Fibroblast of skin of left quadriceps (primary cell): ENCODE measurements around the gene SLC24A3.

ENCODE experiments used
- DNase-seq, 2 experiments: peaks; one replicate each; pipeline ENCODE4 v3.0.0-alpha.2; 2013; ENCODE audit warnings: low read depth in 2 of 2

Gene SLC24A3

GRCh38 chr20:19212469-19212815 is at the start of gene SLC24A3:
Gene SLC24A3 (plus strand): TSS chr20:19212642.
- no peak for DNase-seq

- no peak for DNase-seq
Measured at GRCh38 chr20:19170148-19170547, 42.3 kb upstream of the SLC24A3 start.

GRCh38 chr20:19172637-19173036 is 39.8 kb upstream of the SLC24A3 start:
- DNase-seq = no peak

- no peak for DNase-seq
Measured at GRCh38 chr20:19176470-19177052, 35.9 kb upstream of the SLC24A3 start.

DNA sequence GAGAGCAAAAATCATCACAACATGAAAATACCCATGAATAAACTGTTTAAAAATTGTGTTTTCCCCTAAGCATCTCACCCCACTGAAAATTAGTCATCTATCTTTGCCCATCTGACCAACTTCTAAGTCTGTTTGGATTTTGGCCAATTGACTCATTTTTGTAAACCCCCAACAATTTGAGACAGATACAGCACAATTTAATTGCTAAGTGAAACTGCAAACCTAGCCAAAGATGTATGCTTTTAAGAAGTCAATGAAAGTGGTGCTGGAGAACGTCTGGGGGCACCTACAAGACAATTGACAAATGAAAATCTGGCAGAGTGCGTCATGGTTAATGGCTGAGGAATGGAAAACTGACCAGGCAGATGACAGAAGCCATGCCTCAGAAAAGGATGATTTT is 30.9 kb upstream of the SLC24A3 start:
- no peak for DNase-seq

- DNase-seq = no peak
Measured at GRCh38 chr20:19185083-19185482, 27.4 kb upstream of the SLC24A3 start.

GRCh38 chr20:19193349-19193748 is 19.1 kb upstream of the SLC24A3 start:
- no peak for DNase-seq

DNA sequence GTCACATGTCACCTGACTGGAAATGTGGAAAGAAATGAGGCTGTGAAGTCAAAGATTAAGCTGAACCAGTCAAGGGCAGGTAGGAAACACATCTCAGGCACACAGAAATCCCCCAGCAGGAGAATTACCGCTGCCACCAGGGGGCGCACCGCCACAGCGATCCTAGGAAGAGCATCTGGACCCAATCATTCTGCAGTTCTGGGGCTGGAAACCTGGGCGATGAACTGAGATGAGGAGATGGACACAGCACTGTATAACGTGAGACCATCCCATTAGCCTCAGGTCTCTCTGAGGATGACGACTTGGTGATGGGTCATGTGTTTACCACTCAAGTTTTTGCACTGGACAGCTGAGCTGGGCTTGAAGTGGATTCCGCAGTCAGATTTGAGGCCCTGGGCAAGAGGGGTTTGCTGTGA is 6.5 kb upstream of the SLC24A3 start:
- DNase-seq = peak; percentile 22 to 28

DNA sequence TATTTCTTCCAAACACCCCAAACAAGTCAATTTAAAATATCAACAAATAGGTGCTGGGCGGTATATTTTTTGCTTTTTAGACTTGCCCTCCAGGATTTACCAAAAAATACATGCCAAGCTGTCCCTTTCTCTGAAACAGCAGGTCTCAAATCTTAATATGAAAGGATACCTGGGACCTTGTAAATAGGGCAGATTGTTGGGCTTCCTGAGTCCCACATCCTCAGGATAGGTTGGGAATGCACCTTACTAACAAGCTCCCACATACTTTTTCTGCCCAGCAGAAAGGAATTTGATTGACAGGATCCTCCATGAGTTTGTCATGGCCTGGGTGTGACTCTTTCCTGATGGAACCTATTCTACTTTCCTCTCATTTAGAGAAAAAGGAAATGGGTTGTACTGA is 4.9 kb upstream of the SLC24A3 start:
- DNase-seq = no peak

- DNase-seq = peak; percentile 62 to 68
Measured at GRCh38 chr20:19210391-19211155, 1.9 kb upstream of the SLC24A3 start.

GRCh38 chr20:19211252-19211651 is 1.2 kb upstream of the SLC24A3 start:
- no peak for DNase-seq

- DNase-seq = no peak
Measured at GRCh38 chr20:19211661-19212468, 577 bp upstream of the SLC24A3 start.

DNA sequence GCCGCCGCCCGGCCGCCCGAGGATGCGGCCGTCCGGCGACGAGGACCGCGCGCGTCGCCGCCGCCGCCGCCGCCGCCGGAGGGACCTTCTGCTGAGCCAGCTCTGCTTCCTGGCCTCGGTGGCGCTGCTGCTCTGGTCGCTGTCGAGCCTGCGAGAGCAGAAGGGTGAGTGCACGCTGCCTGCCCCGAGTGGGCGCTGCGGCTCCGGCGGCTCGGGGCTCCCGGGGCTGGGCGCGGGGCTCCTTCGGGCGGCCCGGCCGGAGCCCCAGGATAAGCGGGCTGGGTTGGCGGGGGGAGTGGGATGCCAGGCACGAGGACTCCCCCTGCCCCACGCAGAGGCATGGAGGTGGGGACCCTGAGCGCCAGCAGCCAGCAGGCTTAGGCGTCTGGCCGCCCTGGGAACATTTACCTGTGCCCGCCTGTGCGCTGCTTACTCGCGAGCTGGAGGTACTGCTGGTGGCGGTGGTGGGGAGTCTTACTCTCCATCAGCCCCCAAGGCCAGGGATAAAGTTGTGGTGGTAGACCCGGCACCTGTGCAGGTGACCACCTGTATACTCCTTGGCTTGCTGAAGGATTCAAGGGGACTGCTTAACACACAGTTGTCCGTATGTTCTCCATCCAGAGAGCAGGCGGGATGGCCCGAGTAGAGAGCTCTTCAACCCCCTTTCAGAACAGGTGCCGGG is 520 bp downstream of the SLC24A3 start:
- DNase-seq = peak in 1 of 2 experiments; percentile 9

GRCh38 chr20:19213946-19214490 is 1.6 kb downstream of the SLC24A3 start:
- DNase-seq = no peak

DNA sequence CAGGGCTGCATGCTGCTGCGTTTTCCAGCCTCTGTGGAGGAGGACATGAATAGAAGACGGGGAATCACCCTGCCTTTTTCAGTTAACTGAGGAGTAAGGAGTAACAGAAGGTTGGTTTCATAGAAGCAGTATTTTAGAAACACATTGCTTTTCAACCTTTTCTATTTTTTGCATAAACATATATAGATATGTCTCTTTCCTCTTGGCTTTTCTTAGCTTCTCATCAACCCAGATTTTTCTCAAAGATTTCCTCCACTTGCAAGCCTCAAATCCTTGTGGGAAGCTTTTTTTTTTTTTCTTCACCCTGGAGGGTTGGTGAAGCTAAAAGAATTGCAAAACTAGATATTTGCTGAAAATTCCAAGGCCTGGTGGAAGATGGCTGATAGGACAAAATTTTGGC is 6.0 kb downstream of the SLC24A3 start:
- no peak for DNase-seq

GRCh38 chr20:19222520-19223040 is 10.1 kb downstream of the SLC24A3 start:
- no peak for DNase-seq

GRCh38 chr20:19223640-19224039 is 11.2 kb downstream of the SLC24A3 start:
- DNase-seq = no peak

DNA sequence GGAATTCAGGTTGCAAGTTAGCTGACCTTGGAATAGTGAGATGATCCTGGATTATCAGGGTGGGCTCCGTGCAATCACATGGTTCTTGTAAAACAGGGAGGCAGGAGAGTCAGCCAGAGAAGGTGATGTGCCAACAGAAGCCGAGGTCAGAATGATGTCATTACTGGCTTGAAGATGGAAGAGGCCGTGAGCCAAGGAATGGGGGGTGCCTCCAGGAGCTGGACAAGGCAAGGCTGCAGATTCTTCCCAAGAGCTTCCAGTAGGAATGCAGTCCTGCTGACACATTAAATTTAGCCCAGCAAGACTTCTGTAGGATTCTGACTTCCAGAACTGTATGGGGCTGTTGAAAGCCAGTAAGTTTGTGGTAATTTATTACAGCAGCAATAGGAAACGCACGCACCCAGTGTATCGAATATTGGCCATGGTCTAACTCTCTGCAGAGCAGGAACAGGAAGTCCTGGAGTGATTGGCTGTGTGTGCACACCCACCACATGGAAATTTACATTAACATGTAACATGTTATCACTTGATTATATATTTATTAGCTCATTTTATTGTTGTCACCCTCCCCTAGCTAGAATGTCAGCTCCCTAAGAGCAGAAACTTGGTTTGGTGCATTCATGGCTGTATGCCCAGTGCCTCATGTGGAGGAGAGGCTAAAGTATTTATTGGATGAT is 19.1 kb downstream of the SLC24A3 start:
- DNase-seq = no peak

- DNase-seq = no peak
Measured at GRCh38 chr20:19232997-19233794, 20.8 kb downstream of the SLC24A3 start.

DNA sequence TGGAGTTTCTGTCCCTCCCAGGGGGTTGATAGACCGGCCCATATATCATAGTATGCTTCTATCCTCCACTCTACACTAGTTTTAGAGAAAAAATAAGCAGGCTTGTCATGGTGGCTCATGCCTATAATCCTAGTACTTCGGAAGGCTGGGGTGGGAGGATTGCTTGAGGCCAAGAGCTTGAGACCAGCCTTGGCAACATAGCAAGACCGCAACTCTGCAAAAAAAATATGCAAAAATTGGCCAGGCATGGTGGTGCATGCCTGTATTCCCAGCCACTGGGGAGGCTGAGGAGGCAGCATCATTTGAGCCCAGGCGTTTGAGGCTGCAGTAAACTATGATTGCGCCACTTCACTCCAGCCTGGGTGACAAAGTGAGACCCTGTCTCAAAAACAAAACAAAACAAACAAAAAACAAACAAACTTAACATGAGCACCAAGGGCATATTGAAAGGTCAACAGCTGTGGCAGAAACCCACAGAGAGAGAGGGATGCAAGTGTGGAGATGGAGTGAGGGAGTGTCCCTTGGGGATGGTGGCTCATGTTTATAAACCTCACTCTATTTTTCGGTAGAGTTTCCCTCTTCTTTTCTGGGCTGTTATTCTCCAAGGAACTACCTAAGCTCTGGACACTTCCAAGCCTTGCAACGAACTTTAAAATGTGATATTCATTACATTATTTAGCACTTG is 24.1 kb downstream of the SLC24A3 start:
- no peak for DNase-seq
